HG03342 (cell line): ENCODE results near the gene ZSWIM1.

Experiments
- ATAC-seq: cut with Tn5 transposase; IDR thresholded peaks from one replicate; pipeline ENCODE4 v1.9.1; 2021; ENCODE audit warnings: mild to moderate bottlenecking, moderate library complexity; ENCODE audit not compliant: unreplicated experiment

The ZSWIM1 gene

DNA sequence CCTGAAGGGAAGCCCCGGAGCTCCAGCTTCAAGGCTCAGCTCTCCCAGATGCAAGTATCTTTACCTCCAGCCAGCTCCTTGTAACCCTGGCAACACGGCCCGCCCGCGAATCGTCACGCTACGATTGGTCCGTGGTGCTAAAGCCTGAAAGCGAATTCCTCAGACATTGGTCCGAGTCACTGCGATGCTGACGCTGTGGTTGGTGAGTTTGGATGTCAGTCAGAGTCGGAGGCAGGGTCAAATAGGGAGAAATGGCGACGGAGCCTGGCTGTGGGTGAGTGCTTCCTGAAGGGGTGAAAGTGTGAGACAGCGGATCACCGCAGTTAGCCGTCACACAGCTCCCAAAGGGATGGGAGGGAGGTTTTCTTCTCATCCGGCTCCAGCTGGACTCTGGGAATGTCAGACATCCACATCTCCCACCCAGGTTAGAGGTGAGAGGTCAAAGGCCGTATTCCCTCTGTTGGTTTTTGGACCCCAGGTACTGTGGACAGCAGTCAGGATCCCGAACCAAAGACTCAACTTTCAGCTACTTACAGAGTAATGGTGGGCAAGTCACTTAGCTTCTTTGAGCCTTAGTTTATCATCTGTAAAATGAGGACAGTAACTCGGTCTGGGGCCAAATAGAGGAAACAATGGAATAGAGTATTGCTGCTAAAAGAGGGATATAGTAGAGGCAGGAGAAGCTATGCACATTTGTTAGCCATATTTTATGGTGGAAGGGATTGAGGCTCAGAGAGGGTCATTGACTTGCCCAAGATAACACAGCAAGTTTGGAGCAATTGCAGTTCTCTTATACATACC is at the start of gene ZSWIM1:
Gene ZSWIM1, plus strand, starts transcription at position 240 of the 801 bp plus-strand sequence. CDS start 1,366 bp downstream, outside the sequence.
- peak; percentile 95 for ATAC-seq

GRCh38 chr20:45832619-45833018 is 48.4 kb upstream of the ZSWIM1 start:
- ATAC-seq = no peak

GRCh38 chr20:45833030-45833882 is 47.8 kb upstream of the ZSWIM1 start, which contains the start of gene SNX21:
TSS of gene SNX21 (plus strand) at chr20:45833799. CDS start at chr20:45833920, 121 bp downstream.
- no peak for ATAC-seq

DNA sequence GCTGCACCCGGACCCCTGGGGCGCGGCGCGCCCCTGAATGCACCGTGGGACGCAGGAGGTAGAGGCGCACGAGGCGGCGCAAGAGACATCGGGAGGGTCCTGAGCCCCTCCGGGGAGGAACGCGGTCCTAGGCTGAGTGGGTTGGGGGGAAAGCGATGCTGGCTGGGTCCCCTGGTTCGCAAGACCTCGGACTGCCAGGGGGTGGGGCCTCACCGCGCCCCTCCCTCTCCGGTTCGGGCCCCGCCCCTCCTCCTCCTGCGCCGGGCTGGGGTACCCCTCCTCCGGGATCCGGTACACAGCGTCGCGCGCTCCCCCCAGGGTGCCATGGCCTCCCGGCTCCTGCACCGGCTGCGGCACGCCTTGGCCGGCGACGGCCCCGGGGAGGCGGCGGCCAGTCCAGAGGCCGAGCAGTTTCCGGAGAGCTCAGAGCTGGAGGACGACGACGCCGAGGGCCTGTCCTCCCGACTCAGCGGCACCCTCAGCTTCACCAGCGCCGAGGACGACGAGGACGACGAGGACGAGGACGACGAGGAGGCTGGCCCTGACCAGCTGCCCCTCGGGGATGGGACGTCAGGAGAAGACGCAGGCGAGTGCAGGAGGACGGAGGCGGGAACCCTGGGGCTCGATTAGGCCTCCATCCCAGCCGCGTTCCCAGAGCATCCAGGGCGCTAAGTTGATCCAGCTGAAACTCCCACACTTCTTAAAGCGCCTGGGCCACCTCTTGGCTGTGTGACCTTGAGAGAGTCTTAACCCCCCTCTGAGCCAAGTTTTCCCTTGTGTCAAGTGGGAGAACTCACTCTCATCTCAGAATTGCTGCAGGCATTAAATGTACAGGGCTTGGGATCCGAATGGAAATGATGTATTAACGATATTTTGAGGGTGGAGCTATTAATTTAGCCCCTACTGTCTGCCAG is 46.9 kb upstream of the ZSWIM1 start:
- ATAC-seq = no peak

GRCh38 chr20:45834797-45835161 is 46.2 kb upstream of the ZSWIM1 start:
- no peak for ATAC-seq

- no peak for ATAC-seq
Measured at GRCh38 chr20:45835329-45835765, 45.7 kb upstream of the ZSWIM1 start.

- no peak for ATAC-seq
Measured at GRCh38 chr20:45835825-45836224, 45.2 kb upstream of the ZSWIM1 start.

DNA sequence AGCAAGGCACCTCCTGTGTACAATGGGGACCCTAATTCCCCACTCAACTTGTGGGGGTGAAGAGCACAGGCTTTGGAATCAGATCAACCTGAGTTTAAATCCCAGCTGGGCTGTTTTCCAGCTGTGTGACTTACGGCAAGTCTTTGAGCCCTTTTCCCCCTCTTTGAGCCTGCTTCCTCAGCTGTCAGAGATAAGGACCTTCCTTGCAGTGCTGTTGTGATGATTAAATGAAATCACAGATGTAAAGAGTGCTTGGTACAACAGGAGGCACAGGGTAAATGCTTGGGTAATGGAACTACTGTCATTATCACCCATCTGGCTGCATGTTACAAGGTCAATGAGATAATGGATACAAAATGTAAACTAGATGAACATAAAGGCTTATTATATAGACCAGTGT is 44.2 kb upstream of the ZSWIM1 start:
- ATAC-seq = no peak

DNA sequence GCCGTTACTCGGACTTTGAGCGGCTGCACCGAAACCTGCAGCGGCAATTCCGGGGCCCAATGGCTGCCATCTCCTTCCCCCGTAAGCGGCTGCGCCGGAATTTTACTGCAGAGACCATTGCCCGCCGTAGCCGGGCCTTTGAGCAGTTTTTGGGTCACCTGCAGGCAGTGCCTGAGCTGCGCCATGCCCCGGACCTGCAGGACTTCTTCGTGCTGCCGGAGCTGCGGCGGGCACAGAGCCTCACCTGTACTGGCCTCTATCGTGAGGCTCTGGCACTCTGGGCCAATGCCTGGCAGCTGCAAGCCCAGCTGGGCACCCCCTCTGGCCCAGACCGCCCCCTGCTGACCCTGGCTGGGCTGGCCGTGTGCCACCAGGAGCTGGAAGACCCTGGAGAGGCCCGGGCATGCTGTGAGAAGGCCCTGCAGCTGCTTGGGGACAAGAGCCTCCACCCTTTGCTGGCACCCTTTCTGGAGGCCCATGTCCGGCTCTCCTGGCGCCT is 40.3 kb upstream of the ZSWIM1 start:
- no peak for ATAC-seq

GRCh38 chr20:45841407-45842129 is 39.5 kb upstream of the ZSWIM1 start:
- ATAC-seq = no peak

GRCh38 chr20:45842169-45842812 is 38.7 kb upstream of the ZSWIM1 start:
- peak; percentile 49 for ATAC-seq

DNA sequence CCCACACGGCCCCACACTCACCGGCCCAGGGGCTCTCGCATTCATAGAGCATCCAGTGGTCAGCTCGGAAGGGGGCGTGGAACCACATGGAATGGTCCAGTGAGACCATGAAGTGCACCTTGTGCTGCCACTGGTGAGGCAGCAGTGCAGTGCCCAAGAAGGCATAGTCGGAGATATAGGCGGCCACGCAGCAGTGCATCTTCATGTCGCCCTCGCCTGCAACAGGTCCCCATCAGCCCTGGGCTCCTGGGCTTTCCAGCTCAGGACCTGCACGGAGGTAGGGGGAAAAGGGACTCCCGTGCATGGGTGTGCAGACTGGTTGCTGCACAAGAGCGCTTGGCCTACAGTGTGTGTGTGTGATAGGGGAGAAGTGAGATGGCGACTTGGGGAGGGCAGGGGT is 37.5 kb upstream of the ZSWIM1 start:
- ATAC-seq = no peak

- no peak for ATAC-seq
Measured at GRCh38 chr20:45845452-45845851, 35.6 kb upstream of the ZSWIM1 start.

DNA sequence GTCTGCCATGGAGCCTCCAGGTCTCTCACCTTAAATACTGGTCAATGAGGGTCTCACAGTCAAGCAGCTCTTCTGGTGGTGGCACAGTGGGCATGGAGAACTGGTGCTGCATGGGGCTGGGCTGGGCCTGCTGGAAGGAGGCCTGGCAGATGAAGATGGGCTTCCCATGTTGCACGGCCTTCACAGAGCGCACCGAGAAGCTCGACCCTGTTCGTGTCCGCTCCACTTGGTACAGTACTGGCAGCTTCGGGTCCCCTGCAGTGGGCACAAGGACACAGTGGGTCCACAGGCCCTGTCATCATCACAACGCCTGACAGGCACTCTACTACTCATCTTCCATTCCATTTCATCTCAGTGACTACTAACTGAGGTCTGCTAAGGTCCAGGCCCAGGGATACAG is 32.6 kb upstream of the ZSWIM1 start:
- no peak for ATAC-seq

DNA sequence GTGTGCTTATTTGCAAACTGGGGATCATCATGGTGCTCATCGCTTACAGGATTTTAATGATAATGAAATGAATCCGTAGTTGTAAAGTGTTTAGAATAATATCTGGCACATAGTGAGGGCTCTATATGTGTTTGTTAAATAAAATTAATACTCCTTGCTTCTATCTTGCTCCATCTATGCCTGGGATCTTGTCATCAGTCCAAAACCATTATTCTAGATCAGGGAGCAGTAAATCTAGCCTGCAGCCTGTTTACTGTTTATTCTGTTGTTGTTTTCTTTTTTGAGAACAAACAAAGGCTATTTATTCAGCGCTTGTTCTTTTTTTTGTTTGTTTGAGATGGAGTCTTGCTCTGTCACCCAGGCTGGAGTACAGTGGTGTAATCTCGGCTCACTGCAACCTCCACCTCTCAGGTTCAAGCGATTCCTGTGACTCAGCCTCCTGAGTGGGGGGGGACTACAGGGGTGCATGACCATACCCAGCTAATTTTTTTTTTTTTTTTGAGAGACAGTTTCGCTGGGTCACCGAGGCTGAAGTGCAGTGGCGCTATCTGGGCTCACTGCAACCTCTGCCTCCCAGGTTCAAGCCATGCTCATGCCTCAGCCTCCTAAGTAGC is 32.0 kb upstream of the ZSWIM1 start:
- ATAC-seq = no peak

DNA sequence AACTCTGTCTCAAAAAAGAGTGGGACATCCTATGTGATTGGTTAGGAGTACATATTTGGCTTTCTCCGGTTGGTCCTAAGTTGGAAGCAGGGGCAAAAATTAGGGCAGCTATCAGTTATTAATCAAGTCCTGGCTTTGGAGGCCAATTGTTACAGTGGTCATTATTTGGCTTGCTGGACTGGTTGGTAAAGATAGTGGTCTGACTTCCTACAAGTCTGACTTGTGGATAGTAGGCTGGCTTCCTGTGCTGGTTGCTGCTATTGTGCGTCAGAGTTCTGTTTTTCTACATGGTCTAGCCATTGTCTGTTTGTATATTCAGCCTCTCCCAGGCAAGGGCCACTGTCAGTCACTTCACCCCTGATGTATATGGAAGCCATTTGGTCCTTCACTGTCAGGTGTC is 30.8 kb upstream of the ZSWIM1 start:
- ATAC-seq = no peak

DNA sequence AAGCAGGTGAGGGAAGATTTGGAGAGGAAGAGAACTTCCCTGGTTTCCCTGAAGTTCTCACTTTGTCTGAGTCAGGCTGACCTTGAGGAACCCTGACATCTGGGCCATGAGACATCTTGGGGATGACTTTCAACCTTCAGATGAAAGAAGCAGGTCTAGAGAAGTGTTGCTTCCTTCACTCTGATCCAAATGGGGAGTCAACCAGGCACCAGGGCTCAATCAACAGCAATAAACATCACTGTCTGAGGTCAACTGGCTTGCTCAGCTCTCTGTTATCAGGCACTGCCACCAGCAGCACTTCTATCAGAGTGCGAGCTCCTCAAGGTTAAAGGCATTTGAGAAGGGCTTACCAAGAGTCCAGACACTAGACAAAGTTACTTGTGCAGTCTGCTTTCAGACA is 30.1 kb upstream of the ZSWIM1 start:
- ATAC-seq = no peak

- no peak for ATAC-seq
Measured at GRCh38 chr20:45851501-45851900, 29.5 kb upstream of the ZSWIM1 start.

DNA sequence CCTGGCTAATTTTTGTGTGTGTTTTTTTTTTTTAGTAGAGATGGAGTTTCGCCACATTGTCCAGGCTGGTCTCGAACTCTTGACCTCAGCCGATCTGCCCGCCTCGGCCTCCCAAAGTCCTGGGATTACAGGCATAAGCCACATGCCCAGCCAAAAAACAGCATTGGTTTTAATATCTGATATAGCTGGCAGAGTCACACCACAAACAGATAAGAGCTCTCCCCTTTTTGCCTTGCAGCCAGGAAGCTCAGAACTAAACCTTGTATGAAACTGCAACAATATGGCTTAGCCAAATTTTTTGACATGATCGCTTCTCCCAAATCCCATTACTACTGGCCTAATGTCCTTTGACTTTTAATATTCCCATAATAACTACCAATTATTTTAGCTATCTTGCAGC is 28.7 kb upstream of the ZSWIM1 start:
- no peak for ATAC-seq
